GM19463 (cell line): ENCODE results near the gene GRIK4.

Experiments used
- ATAC-seq: cut with Tn5 transposase; IDR thresholded peaks from one replicate; pipeline ENCODE4 v1.9.1; 2021; ENCODE audit warnings: mild to moderate bottlenecking, moderate library complexity; ENCODE audit not compliant: unreplicated experiment

The GRIK4 gene

GRCh38 chr11:120800206-120800605 lies 288.7 kb downstream of the GRIK4 start:
- ATAC-seq: no peak

- no peak for ATAC-seq
Measured at GRCh38 chr11:120801801-120802689, 290.5 kb downstream of the GRIK4 start.

- no peak for ATAC-seq
Measured at GRCh38 chr11:120805960-120806555, 294.5 kb downstream of the GRIK4 start.

GRCh38 chr11:120807414-120808150 lies 296.0 kb downstream of the GRIK4 start:
- no peak for ATAC-seq

- no peak for ATAC-seq
Measured at GRCh38 chr11:120808616-120809050, 297.1 kb downstream of the GRIK4 start.

GRCh38 chr11:120810251-120810650 lies 298.7 kb downstream of the GRIK4 start:
- ATAC-seq: no peak

- no peak for ATAC-seq
Measured at GRCh38 chr11:120811199-120811598, 299.7 kb downstream of the GRIK4 start.

GRCh38 chr11:120811731-120812130 lies 300.2 kb downstream of the GRIK4 start:
- ATAC-seq: no peak

GRCh38 chr11:120814531-120815318 lies 303.2 kb downstream of the GRIK4 start:
- no peak for ATAC-seq

- ATAC-seq: no peak
Measured at GRCh38 chr11:120815319-120816100, 304.0 kb downstream of the GRIK4 start.

GRCh38 chr11:120816176-120816575 lies 304.6 kb downstream of the GRIK4 start:
- no peak for ATAC-seq

GRCh38 chr11:120816711-120817110 lies 305.2 kb downstream of the GRIK4 start:
- ATAC-seq: no peak

- ATAC-seq: no peak
Measured at GRCh38 chr11:120817158-120817557, 305.6 kb downstream of the GRIK4 start.

GRCh38 chr11:120818097-120818496 lies 306.5 kb downstream of the GRIK4 start:
- no peak for ATAC-seq

GRCh38 chr11:120819003-120819402 lies 307.5 kb downstream of the GRIK4 start:
- no peak for ATAC-seq

GRCh38 chr11:120819437-120820365 lies 308.2 kb downstream of the GRIK4 start:
- no peak for ATAC-seq

GRCh38 chr11:120823159-120823558 lies 311.6 kb downstream of the GRIK4 start:
- ATAC-seq: no peak

GRCh38 chr11:120824242-120824641 lies 312.7 kb downstream of the GRIK4 start:
- no peak for ATAC-seq

GRCh38 chr11:120827198-120827597 lies 315.6 kb downstream of the GRIK4 start:
- no peak for ATAC-seq
